Umbilical cord (tissue), 2 donors: Measurements from ENCODE around the gene APOO. TPM values are rescaled to one million over a fixed set of nuclear protein-coding genes. Genes with fewer than 3 reads are reported as not detected.

ENCODE experiments used
- DNase-seq: peaks from one replicate; pipeline ENCODE4 v3.0.0-alpha.2; 2015; ENCODE audit warnings: low spot score
- total RNA-seq: library from RNA; depleted of rRNA; stranded (reverse); fragments of >200 nt; gene quantifications from one replicate; pipeline ENCODE4 v1.2.3, GENCODE V29; 2014; ENCODE audit warnings: low replicate concordance; ENCODE audit not compliant: insufficient read depth

The APOO gene
- total RNA-seq, 1 donor from 2014 or later = 7.5 TPM

DNA sequence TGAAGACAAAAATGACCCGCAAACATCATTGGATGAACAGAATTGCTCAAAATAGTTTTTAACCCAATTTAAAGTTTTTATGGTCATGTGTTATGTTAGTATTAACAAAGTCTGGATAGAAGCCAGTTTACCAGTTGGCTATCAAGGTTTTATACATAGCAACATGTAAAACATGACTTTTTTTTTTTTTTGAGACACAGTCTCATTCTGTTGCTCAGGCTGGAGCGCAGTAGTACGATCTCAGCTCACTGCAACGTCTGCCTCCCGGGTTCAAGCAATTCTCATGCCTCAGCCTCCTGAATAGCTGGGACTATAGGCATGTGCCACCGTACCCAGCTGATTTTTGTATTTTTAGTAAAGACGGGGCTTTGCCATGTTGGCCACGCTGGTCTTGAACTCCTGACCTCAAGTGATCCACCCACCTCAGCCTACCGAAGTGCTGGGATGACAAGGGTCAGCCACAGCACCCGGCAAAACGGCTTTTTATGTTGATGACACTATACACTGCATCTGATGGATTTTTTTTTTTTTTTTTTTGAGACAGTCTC is 121.4 kb downstream of the APOO start:
- no peak for DNase-seq

DNA sequence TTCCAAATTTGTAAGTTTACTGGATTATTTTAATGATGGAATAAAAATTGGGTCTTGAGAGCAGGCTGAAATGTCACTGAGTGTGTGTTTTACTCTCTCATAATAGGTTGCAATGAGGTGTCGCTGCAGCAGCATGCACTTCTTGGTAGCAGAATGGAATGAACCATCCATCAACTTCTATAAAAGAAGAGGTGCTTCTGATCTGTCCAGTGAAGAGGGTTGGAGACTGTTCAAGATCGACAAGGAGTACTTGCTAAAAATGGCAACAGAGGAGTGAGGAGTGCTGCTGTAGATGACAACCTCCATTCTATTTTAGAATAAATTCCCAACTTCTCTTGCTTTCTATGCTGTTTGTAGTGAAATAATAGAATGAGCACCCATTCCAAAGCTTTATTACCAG is 122.2 kb downstream of the APOO start:
- DNase-seq = no peak

DNA sequence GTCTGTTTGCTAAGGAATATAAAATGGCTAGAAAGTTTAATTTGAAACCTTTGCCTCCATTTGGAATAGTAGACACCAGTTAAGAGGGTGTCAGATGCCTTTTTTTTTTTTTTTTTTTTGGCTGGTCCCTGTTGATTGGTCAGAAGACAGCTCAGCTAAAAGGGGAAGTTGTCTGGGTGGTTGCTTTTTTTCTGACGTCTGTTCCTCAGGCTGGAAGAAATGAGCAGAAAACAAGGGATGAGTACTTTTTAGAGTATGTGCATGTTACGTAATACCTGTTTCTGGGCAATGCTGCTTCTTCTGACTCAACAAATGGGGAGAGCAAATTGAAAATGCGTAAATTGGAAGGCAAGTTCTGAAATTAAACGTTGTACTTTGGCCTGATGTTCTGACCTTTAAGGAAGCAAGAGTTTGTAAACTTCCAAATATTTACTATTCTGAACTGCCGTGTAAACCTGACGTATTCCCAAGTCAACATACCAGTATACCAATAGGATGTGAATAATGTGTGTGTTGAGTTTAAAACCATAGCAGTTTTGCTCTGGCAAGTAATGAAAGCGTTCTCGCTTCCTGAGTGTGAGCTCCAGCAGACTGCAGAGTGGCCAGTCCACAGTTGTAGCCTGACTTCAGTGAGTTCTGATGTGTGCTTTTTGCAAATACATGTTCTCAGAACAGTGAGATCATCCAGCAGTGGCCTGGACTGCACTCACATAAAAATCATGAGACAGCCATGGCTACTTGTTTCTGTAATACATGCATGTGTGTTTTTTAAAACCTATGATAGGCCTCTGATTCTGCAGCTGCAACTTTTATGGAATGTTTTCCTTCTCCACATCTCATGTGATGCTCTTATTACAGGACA is 123.0 kb downstream of the APOO start:
- DNase-seq = no peak

DNA sequence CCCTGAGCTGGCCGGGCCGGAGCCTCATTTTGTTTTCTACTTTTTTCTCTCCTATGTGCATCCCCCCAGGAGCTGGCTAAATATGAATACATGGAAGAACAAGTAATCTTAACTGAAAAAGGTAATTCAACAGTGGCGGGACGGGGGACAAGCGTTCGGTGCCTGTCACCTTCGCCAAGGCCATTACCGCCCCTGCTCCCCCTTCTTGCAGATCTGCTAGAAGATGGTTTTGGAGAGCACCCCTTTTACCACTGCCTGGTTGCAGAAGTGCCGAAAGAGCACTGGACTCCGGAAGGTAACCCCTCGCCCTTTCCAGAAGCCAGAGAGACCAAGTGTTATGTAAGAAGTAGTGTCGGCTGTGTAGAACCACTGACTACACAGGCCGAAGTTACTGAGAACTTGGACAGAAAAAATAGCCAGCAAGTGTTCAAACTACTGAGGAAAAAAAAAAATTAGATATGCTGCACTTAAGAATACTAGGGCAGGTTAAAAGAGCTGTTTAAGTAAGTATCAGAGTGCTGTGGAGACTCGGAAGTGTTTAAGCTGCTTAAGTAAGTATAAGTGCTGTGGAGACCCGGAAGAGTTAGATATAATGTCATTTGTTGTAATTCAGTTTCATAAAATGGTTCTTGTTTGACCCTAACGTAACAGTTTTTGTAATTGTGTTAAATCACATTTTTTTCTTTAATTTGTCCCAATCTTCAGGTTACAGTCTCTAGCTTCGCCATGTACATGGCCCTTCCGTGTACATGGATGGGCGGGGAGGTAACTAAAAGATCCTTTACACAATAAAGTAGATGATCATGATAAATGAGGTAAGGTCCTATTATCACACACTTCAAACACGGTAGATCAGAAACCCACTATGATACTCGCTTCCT is 123.9 kb downstream of the APOO start:
- no peak for DNase-seq

Other genes with a start within 250 kb of the APOO start
- 179 TPM for gene PRDX4, start 240.4 kb downstream of the APOO start, total RNA-seq
- 29.4 TPM for gene ACOT9, start 164.7 kb downstream of the APOO start, total RNA-seq
- 77.3 TPM for gene SAT1, start 124.8 kb downstream of the APOO start, total RNA-seq
- not detected for gene CXorf58, start 68 bp upstream of the APOO start, total RNA-seq
- gene KLHL15, start 119.2 kb upstream of the APOO start, total RNA-seq = 19.7 TPM
- 220 TPM for gene EIF2S3, start 147.0 kb upstream of the APOO start, total RNA-seq
- 40.4 TPM for gene ZFX, start 241.8 kb upstream of the APOO start, total RNA-seq